HS-27A (cell line): ENCODE data around the gene OR14A2.
"Not testable (repeated sequence)": the region's sequence is repeated elsewhere in the genome, so short reads cannot be mapped to it uniquely, and the experiment has no call there.

Experiments used
- DNase-seq: peaks from one replicate; pipeline ENCODE4 v3.0.0-alpha.2; 2012; ENCODE audit warnings: low read depth, missing footprints

Gene OR14A2

GRCh38 chr1:247748041-247748440 lies at the start of gene OR14A2:
OR14A2 (minus strand) TSS chr1:247748141.
- DNase-seq = no peak

DNA sequence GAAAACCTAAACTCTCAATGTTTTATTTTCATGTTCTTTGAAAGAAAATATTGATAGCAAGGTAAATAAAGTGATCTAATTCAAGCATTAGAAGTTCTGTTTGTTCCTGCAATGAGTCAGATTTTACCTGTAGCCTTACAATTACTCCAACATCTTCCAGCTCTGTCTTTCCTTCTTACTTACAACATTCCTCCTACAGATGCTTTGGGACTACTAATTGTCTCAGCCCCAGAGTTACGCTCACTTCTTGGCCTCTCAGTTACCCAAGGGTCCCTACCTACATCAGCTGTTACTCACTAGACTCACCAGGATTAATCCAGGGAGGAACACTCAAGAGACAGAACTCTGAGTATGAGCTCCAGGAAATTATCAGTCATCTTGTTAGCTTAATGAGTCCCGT lies 49.6 kb upstream of the OR14A2 start:
- DNase-seq = no peak

- DNase-seq = no peak
Observed at GRCh38 chr1:247769603-247770002, 21.7 kb upstream of the OR14A2 start.

- DNase-seq = no peak
Observed at GRCh38 chr1:247760456-247760855, 12.5 kb upstream of the OR14A2 start, which contains the start of gene OR1C1. OR1C1 (minus strand) TSS chr1:247760556; CDS start chr1:247758406, 2,150 bp downstream.

DNA sequence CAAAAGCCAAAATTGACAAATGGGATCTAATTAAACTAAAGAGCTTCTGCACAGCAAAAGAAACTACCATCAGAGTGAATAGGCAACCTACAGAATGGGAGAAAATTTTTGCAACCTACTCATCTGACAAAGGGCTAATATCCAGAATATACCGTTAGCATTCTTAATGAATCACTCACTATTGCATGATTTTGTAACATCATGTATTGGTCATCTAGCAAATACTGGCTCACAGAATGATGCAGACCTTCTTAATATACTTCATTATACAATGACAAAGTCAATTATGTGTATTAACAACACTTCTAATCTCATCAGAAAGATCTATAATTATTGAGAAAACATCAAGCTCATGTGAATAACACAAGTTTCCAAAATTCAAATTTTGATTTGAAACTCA lies 6.4 kb upstream of the OR14A2 start:
- DNase-seq = not testable (repeated sequence)

- no peak for DNase-seq
Observed at GRCh38 chr1:247749870-247750269, 1.9 kb upstream of the OR14A2 start.

- DNase-seq = no peak
Observed at GRCh38 chr1:247747616-247748015, 325 bp downstream of the OR14A2 start.

DNA sequence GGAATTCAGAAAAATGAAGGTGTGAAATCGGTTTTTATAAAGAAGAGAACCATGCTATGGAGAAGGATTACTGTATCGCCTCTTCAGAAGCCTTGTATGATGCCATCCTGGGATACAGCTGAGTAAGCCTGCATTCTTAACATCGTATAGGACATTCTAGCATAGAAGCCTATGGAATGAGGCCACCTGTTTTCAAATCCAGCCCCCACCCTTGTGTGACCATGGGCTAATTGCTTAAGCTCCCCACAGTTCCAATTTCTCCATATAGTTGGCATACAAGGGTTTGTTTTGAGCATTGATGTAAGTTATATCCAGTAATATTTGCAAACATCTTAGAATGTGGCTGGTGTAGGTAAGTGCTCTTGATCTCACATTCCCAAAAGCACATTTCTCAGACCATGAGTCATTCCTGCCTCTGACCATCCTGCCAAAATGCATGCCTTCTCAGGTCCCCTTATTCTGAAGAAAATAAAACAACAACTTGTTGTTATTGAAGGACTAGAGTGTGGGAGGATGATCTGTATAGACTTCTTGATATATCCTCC lies 1.5 kb downstream of the OR14A2 start:
- no peak for DNase-seq

DNA sequence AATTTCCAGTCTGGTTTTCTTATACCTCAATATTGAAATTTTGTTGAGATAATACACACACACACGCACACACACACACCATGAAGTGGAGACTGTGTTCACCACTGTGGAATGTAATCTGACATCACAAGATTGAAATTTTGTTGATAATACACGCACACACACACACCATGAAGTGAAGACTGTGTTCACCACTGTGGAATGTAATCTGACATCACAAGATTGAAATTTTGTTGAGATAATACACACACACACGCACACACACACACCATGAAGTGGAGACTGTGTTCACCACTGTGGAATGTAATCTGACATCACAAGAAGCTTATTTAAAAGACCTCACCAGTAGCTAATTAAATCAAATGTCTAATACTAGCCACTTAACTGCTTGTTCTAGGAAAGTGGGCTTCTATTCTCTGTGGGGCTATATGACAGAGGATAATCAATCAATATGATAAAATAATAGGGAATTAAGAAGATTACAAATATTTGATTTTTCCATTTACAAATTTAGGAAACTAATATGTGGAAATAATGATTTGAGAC lies 5.7 kb downstream of the OR14A2 start:
- DNase-seq = not testable (repeated sequence)

DNA sequence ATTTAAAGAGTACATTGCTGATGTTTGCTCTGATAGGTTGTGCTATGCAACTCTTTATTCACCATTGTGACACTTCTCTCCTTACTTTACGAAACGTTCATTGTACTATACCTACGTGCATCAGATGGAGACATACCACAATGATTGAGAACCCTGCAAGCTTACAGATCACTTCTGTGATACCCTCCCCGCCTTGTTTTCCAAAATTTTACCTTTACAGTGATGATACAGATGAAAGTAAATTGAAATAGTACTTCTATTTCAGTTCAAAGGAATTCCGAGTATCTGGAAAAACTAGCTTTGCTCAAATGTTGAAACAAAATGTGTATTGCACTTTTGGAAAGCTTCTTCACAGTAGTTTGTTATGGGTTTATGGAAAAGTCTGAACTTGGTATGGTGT lies 6.2 kb downstream of the OR14A2 start:
- DNase-seq = no peak

- no peak for DNase-seq
Observed at GRCh38 chr1:247740721-247741120, 7.2 kb downstream of the OR14A2 start.

DNA sequence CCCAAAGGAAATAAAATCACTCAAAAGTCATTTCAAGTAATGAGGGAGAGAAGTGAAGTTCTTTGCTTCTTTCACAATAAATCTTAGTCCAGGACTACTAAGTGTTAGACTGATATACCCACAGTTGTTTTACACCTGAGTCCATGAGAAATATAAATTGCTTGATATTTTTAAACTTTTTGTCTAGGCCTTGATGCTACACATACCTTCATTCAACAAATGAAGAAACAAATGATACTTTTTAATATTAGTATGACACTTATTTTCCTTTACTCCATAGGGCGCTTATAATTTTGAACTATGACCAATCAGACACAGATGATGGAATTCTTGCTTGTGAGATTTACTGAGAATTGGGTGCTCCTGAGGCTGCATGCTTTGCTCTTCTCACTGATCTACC lies 9.6 kb downstream of the OR14A2 start, which contains the start of gene OR14K1:
Gene OR14K1, plus strand, starts transcription at position 301 of the 400 bp plus-strand sequence. Its CDS starts 0 bp downstream, at position 301.
- no peak for DNase-seq

DNA sequence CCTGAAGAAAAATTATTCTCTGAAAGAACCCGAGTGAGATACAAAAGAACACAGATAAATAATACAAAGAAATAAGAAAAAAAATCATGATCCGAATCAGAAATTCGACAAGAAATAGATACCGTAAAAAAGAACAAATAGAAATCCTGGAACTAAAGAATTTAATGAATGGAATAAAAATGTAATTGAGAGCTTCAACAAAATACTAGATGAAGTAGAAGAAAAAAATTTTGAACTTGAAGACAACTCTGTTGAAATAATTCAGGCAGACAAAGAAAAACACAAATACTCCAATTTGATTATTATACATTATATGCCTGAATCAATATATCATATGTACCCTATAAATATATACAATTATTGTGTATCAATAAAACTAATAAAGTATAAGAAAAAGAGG lies 26.7 kb downstream of the OR14A2 start:
- DNase-seq = no peak

- DNase-seq = no peak
Observed at GRCh38 chr1:247716546-247716945, 31.4 kb downstream of the OR14A2 start, which contains the start of gene OR6F1. OR6F1 (minus strand) TSS chr1:247716646; CDS start chr1:247712755, 3,891 bp downstream.

- no peak for DNase-seq
Observed at GRCh38 chr1:247713753-247714152, 34.2 kb downstream of the OR14A2 start.

GRCh38 chr1:247710681-247711080 lies 37.3 kb downstream of the OR14A2 start:
- not testable (repeated sequence) for DNase-seq

- no peak for DNase-seq
Observed at GRCh38 chr1:247701338-247701737, 46.6 kb downstream of the OR14A2 start.

DNA sequence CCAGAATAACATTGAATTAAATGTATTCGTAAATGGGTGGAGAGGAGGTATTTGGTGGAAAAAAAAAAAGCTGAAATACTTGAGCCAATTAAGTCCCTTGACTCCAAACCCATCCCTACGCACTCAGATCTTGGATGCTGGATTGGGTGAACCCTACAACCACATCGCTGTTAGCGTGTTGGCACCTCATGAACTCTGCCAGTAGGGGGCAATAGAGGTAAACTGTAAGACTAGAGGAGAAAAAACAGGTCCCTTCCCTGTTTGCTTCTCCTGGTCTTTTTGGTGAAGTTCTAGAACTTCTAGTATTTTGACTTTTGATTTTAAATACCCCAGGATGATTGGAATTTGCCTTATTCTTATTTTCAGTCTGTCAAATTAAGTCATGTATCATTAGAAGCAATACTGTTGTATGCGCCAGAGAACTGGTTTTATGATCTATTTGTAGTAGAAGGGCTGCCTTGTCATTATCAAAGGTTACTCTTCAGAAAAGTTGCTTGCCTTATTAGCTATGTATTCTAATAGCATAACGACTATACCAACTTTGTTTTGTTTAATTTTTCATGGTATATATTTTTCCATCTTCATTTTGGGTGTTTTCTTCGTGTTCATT lies 66.5 kb downstream of the OR14A2 start:
- peak; percentile 1 for DNase-seq

- no peak for DNase-seq
Observed at GRCh38 chr1:247680171-247680570, 67.8 kb downstream of the OR14A2 start.

DNA sequence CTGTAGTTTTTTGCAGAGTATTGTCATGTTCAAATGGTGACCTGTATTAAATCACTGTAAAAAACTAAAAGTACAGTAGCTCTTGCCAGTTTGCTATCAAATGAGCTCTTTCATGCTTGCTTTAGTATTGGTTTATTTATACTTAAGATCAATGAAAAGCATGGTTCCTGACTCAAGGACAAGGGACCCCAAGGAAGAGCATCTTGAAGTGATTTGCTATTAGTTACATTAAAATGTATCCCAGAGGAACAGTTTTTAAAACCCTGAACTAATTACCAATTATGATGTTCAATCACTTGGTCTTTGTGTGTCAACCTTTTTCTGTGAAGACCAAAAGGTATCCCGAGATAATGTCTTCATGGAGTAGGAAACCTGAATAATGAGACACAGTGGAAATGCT lies 68.3 kb downstream of the OR14A2 start, which contains the start of gene OR13G1:
Gene OR13G1, minus strand, starts transcription at position 101 of the 400 bp plus-strand sequence. CDS start 6,698 bp downstream, outside the sequence.
- DNase-seq = no peak
